GM18867 (cell line): ENCODE data around the gene ITIH3.

Source experiments
- ATAC-seq: cut with Tn5 transposase; IDR thresholded peaks from one replicate; pipeline ENCODE4 v1.9.1; 2021; ENCODE audit warnings: mild to moderate bottlenecking, moderate library complexity; ENCODE audit not compliant: unreplicated experiment

Gene ITIH3

DNA sequence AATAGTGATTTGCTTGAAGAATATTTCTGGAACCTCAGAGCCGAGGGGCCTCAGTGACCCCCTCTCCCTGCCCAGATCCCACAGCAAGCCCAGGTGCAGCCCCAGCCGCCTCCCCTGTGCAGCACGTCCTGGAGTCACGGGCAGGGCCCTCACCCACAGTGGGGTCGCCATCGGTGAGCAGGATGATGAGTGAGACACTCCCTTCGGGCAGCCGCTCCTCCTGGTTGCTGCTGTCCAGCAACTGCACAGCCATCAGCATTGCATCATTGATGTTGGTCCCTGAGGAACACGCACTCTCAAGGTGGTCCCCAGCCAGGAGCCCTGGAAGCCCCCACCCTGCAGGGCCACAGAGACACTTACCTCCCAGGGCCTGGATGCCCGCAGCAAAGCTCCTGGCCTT is 29.4 kb downstream of the ITIH3 start:
- no peak for ATAC-seq

DNA sequence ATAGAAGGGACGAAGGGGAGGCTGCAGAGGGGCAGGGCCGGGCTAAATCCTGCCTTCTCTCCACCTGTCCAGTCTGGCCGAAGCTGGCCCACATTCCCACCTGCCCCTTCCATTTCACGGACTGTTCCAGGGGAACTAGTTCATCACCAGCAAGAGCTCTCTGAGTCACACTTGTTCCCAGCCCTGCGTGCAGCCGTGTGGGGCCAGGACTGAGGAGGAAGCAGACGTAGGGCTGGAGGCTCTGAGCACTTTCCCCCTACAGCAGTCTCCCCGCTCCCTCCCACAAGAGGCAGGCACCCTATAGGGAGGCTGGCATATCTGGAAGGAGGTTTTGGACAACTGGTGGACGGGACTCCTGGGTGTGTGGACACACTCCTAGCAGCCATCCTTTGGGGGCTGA is 32.8 kb downstream of the ITIH3 start:
- no peak for ATAC-seq

DNA sequence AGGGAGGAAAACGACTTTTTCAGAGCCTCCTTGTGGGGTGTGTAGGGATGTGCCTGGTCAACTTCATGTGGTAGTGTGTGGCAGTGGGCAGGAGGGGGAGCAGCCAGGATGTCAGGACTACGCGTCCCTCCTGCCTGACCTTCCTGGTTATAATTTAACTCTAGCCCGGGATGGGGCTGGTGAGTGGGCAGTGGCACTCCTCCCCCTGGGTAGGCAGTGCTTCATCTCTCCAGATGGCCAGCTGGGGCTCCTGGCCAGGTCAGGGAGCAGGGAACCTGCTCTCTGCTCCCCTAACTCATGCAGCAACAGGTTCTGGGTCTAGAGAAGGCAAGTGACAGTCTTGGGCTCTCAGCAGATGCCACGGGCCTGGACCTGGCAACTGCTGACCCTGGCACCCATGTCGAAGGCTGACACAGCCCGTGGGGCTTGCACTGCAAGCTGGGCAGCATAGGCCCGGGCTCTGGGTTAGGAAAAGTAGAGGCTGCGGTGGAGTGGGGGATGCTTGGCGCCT is 33.3 kb downstream of the ITIH3 start:
- no peak for ATAC-seq

DNA sequence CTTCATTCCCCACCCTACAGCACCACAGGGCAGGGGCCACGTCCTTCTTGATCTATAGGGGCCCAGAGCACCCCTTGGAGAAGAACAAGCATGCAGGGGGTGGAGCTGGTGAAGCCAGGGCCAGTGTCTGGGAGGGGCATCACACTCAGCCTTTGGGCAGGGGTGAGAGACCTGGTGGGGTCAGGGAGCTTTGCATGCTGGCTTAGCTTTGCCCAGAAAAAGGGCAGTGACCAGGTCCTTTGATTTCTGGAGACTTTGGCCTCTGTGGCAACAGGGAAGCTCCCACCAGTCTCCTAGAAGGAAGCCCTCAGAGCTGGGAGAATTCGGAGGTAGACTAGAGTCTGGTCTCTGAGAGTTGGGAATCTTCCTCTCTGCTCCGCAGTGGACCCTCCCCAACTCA is 34.9 kb downstream of the ITIH3 start:
- no peak for ATAC-seq

DNA sequence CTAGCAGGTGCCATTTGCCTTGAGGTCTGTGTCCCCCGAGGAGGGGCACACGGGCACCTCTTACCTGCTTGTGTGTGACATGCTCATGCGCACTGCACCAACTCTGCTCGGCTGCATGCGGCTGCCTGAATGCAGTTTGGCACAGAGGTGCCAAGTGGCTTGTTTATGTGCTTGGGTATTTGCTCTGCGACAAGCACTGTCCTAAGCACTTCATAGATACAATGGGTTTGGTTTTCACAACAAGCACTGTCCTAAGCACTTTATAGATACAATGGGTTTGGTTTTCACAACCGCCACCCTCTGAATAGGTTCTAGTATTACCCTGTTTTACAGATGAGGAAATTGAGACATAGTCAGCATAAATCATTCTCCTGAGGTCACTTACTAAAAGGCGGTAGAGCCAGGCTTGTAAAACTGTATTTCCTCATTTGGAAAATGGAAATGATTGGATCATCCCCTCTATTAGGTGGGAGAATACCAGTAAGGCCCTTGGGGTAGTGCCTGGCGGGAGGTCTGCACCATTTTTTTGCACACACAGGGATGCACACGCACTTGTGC is 35.4 kb downstream of the ITIH3 start:
- ATAC-seq = no peak

DNA sequence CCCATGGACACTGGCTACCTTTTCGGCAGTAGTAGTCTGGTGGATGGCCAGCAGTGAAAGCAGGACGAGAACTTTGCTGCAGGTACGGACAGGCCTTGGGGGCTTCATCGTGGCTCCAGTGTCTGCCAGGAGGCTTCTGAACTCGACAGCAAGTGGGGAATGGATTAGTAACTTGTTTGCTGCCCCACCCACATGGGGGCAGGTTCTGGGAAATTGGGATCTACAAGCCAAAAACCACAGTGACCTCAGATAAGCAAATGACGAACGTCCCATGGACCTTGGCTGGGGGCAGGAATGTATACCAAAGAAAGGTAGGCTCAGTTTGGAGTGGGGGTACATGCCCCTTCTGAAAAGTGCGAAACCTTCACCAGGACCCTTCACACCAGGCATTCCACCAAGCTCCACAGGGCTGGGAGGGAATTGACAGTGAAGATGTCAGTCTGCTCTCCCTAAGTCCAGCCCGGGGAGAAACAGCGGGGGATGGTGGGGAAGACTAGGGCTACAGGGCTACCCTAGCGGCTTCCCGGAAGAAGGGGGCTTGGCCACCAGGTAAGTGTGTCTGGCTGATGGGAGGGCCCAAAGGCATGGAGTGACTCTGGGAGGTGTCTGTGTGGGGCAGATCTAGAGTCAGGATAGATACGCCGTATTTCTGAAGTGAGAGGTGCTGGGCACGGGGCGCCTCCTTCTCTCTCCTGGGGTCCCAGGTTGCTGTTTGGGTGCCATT is 36.1 kb downstream of the ITIH3 start, which contains the start of gene ITIH4:
ITIH4 (minus strand) TSS at position 138 of the 724 bp plus-strand sequence; CDS start at position 108, 30 bp downstream.
- ATAC-seq = no peak

DNA sequence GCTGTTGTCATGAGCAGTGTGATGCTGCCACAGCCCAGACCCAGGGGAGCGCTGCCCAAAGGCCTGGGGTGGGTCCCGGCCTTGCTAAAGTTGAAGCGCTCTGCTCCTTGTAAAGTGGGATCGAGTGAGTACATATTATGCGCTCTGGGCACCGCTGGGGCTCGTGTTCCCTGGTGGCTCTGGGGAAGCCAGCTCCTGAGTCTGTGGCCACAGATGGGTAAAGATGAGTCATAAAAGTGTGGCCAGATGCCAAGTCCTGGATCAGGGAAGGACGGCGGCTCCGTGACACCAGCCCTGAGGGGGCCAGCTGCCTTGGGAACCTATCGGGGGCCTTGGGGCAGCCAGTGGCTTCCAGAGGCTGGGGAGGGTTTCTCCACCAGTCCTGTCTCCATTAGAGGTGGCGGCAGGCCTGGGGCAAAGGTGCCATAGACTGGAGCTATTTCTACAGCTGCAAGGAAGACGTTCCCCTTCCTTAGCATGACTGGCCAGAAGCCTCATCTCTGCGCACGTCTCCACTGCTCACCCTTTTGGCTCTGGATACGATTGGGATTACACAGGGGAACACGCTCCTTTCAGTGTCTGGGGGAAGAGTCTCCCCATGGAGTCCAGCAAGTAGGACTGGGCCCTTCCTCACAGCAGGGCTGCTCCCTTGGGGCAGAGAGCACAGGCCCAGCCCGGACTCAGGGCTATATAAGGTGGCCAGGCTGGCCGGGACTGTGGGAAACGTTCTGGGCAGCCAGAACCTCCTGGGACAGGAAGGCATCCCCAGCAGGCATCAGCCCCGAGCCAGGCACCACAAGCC is 37.1 kb downstream of the ITIH3 start:
- ATAC-seq = no peak

DNA sequence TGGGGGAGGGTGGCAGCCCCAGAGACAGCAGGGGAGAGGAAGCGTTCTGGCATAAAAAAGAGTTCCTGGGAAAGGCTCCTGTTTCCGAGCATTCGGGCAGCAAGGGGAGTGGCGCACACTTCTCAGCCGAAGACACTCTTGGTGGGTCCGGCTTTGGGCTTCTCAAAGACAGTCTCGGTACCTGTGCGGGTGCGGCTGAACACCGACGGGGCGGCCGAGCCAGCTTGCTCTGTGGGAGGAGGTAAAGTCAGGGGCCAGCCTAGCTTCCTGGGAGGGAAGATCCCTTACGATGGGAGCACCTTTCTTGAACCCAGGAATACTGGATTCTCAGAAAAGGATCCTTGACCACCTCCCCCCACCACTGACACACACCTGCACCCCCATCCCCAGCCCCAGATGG is 38.6 kb downstream of the ITIH3 start:
- ATAC-seq = no peak

DNA sequence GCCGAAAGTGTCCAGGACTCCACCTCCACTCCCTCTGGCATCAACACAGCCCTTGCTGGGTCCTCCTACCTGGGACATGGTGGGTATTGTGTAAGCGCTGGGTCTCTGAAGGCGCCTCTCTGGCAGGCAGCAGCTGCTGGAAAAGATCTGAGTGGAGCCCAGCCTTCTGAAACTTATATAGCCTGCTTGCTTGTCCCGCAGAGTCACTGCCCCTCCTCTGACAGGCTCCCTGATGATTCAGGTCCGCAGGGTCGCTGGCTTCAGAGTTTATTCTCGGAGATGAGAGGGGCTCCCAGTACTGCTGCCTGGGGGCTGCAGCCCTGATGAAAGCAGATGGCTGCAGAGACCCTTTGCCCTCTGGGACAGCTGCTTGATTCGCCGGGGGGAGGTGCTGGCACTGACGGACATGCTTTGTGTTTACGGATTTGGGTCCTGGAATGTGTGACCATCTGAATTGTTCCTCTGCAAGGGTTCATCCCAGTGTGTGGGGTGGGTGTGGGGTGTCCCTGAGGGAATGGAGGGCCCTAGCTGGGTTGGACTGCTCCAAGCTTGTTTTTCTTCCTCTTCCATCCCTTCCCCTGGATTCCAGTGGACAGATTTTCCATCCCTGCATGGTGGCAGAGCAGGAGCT is 40.4 kb downstream of the ITIH3 start, which contains the start of gene MUSTN1:
MUSTN1 (minus strand) TSS at position 149 of the 631 bp plus-strand sequence; CDS start at position 78, 71 bp downstream.
- ATAC-seq = no peak

DNA sequence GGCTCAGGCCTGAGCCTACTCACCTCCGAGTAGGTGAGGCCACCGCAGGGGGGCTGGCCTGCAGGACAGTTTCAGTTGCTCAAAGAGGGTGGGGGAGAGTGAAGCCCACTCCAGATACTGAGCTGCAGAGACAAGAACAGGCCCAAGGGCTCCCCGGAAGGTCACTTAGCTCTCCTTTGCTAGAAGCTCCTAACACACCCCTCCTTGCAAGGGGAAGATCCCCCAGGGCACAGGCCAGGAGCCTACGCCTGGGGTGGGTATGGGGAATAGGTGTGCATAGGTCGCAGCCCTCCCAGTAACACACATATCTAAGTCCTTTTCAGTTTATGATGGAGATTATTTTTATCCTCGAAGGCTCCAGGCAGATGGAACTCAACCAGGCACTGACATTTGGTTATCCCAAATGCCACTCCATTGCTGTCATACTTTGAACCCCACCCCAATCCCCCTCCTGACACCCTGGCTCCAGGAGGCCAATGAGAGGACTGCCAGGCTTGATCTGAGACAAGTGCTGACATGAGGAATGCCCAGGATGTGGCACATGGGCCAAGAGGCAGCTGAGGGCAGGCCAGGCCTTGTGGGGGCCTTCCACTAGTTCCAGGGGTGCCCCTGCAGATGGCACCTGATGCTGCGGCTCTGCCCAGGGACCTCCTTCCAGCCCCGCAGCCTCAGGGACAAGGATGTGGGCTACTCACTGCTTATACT is 41.3 kb downstream of the ITIH3 start:
- ATAC-seq = no peak

DNA sequence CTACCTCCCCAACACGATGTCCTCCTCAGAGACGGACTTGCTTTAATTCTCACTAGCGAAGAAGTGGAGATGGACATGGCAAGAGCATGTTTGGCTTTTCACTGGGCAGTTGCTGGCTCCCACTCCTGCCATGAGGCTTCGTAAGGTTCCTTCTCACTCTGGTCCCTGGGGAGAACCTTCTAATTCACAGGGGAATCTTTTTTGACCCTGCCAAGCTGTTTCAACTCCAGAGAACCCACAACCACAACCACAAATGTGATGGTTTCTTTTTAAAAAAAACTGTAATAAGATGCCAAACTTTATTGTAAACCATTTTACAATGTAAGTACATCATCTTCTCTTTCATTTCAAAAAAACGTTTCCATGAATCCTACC is 41.9 kb downstream of the ITIH3 start:
- no peak for ATAC-seq

DNA sequence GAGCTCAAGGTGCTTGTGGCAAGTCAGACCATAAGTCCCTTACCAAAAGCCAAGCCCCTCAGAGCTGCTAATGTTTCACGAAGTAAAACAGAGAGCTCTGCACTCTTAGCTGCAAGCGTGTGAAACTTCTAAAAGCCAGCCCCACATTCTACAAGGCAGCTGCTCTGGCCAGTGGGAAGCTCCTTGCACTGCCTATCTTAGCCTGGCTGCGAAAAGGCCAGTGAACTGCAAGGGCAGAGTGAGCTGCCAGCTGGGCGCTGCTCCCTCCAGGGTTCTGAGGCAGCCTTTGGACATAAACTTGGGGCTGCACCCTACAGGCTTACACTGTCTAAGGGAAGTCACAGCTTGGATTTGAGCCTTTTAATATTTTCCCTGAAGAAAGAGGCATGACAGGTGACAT is 42.4 kb downstream of the ITIH3 start:
- no peak for ATAC-seq

DNA sequence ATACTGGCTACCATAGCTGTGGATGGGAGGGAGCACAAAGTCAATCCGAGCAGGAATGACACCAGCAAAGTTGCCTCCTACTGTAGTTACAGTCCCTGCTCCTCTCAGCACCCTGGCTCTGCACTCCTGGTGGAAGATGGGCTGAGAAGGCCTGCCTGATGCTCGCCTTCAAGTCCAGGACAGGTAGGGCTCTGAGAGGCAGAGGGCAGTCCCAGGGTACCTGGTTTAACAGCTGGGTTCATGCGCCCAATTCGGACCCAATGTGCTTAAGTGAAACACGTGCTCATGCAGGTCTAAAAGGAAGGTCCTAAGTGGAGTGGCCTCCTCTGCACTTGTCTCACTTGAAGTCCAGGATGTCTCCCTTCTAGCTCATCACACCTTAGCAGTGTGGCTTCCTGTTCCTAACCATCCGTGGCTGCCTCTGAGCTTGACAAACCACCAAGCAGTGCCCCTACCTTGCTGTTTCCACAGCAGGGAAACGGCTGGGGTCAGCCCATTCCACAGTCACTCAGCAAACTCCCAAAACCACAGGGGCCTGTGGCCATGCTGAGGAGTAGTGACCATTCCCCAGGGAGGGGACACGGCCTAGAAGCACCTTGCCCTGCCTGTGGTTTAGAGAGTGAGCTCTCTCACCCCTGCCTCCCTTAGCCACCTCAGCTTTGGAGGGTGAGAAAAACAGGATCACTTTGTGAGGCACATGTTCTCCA is 44.1 kb downstream of the ITIH3 start:
- no peak for ATAC-seq

DNA sequence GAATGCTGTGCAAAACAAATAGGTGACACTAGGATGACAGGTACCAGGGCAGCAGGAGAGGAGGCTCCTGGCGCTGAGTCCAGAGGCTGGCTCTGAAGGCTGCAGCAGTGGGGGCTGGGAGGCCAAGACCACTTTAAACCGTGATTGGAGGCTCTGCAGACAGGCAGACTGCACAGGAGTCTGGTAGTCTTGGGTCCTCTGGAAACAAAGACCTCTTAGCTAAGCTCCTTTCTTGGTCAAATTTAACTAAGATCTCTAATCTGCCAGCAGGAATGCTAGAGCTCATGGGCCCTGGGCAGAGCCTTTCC is 44.6 kb downstream of the ITIH3 start:
- ATAC-seq = no peak

DNA sequence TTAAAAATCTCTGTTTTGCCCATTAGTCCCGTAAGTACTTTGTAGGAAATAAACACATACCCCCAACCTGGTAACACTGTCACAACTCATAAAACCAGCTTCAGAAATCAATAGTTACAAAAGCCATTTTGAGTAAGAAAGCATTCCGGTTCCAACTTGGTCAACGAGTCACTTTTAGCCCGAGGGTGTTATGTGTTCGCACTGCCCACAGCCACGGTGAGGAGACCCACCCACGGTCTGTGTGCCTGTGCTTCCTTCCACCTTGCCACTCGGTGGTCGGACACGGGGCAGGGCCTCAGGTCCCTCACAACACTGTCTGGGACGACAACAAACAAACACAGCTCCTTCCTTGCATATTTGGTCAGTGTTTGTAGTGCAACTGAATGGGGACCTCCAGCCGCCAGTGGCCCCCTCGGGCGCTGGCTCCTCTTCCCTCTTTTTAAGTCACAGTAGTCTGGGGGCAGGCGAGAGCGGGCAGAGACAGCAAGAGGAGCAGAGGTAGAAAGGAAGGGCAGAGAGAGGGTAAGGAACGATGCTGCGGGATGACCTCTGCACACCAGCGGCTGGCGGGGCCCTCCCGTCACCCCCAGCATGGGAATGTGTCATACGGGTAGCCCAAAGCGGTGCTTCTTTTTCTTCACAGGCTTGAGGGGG is 45.4 kb downstream of the ITIH3 start:
- no peak for ATAC-seq

DNA sequence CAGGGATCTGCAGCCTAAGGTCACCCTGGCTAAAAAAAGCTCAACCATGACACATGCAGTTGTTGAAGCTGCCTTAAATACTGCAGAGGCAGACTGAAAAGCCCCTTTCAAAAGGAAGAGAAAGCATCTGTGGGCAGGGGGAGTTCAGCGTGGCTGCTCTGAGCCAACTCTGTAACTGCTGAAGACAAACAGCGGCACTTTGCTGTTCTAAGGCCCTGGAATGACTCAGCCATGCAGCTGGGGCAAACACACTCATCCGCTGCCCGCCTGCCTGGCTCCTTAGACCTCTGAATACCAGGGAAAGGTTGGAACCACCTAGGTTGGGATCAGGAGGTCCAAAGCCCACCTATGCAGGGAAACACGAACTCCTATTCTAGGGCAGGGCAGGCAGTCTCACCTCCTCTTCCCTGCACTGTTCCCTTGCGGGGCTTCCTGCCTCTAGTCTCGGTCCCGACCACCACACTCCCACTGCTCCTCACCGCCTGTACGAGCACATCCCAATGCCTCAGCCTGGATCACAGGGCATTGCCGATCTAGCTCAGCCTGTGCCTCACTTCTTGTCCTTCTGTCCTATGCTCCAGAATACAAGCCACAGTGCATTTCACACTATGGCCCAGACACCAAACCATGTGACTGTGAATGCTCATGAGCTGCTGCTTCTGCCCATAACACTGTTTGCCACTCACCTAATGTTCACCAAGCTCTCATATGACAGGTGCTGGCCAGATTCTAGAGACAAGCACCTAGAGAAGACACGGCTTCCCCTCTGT is 46.8 kb downstream of the ITIH3 start:
- ATAC-seq = no peak

DNA sequence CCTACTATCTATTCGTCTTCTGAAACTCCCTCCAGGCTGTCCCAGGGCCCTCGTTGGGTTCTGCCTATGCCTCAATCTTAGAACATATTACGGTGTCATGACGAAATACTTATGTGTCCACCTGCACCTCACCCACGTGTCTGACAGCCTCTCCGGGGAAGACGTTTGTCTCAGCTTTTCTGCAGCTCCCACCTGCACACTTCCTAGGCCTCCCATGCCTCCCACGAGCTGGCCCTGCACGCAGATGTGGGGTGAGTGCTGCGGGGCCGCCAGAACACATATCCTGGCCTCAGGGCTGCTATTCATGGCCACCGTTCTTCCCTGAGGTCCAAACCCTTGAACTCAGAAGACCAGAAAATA is 47.4 kb downstream of the ITIH3 start:
- ATAC-seq = no peak

DNA sequence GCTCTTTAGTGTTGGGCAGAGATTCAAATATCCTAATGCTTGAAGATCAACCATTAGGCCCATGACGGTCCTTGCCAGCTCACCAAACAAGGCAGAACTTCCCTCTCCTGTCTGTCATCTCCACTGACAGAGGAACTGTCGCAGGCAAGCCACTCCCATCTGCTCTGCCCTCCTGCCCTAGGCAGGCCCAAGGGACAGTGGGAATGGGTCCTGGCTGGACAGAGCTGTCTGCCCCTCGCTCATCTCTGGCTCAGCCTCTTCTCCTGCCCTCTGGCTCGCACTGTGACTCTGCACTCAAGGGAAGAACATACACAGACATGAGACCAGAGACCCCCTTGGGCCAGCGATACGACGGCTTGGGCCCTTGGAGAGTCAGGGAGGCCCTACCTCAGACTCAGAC is 47.8 kb downstream of the ITIH3 start:
- no peak for ATAC-seq
